HUES48 (cell line): Measurements from ENCODE around the gene FAM118A.
"Not testable (repeated sequence)": the region's sequence is repeated elsewhere in the genome, so short reads cannot be mapped to it uniquely, and the experiment has no call there.

Experiments
- H3K27ac ChIP-seq: one replicate; pipeline ENCODE4 v1.7.0; 2013; ENCODE audit warnings: low read depth, low read length, inconsistent platforms
- H3K27me3 ChIP-seq: 2 replicates; pipeline ENCODE4 v1.6.1; 2013; ENCODE audit warnings: mild to moderate bottlenecking, low read length; ENCODE audit not compliant: control insufficient read depth, insufficient read depth
- H3K36me3 ChIP-seq: 2 replicates; pipeline ENCODE4 v1.6.1; 2013; ENCODE audit warnings: low read length; ENCODE audit not compliant: control insufficient read depth, insufficient read depth
- H3K4me1 ChIP-seq: 2 replicates; pipeline ENCODE4 v1.6.1; 2013; ENCODE audit warnings: mild to moderate bottlenecking, low read length; ENCODE audit not compliant: control insufficient read depth, insufficient read depth
- H3K4me3 ChIP-seq: 2 replicates; pipeline ENCODE4 v1.5.1; 2013; ENCODE audit warnings: mild to moderate bottlenecking, low read depth, low read length
- H3K9ac ChIP-seq: 2 replicates; pipeline ENCODE4 v1.6.1; 2013; ENCODE audit warnings: mild to moderate bottlenecking, low read depth, low read length, moderate library complexity
- H3K9me3 ChIP-seq: 2 replicates; pipeline ENCODE4 v1.6.1; 2013; ENCODE audit warnings: low read length; ENCODE audit not compliant: control insufficient read depth, insufficient read depth

The FAM118A gene

DNA sequence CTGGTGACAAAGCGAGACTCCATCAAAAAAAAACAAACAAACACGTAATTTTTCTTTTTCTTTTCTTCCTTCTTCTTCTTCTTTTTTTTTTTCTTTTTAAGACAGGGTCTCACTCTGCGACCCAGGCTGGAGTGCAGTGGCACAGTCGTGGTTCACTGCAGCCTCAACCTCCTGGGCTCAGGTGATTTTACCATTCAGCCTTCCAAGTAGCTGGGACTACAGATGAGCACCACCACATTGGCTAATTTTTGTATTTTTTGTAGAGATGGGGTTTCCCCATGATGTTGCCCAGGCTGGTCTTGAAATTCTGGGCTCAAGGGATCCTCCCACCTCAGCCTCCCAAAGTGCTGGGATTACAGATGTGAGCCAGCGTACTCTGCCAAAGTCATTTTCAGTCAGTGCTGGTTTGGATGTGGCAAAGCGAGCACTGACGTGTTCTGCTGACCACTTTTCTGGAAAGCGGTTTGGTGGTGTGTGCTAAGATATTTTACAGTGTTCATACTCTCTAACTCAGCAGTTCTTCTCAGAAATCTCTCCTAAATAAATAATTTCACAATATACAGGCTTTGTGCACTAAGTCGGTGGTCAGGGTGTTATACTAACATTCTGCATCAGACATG, 10.7 kb downstream of the FAM118A start:
- Histone ChIP-seq H3K36me3 (peaks cover 23% of the 10 kb centered on the region), H3K27ac (no peak overlapping the region), H3K9ac (no peak overlapping the region), H3K9me3 (no peaks in the 10 kb centered on the region), H3K27me3 (no peaks in the 10 kb centered on the region), H3K4me3 (no peak overlapping the region), H3K4me1 (peaks cover 11% of the 10 kb centered on the region)

DNA sequence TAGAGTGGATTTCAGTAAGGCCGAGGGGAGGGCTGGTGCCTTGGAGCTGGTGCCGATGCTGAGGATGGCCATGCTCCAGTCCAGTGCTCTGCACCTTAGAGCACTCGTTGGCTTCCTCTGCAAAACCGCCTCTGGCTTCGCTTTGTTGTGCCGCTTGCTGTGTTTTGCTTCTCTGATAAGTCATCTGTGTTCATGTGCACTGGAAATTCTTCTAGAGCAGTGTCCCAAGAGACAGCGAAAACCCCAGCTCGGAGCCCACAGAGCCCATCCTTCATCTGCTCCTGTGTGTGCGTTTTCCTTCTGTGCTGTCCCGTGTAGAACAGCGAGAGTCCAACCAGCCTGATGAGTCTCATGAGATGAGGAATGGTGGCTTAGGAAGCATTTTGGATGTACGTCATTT, 12.1 kb downstream of the FAM118A start:
- H3K4me3 ChIP-seq: no peak overlapping the region
- H3K4me1 ChIP-seq: peaks cover 11% of the 10 kb centered on the region
- H3K9me3 ChIP-seq: no peaks in the 10 kb centered on the region
- no peaks in the 10 kb centered on the region for H3K27me3 ChIP-seq
- H3K27ac ChIP-seq: no peak overlapping the region
- no peak overlapping the region for H3K9ac ChIP-seq
- peaks cover 27% of the 10 kb centered on the region for H3K36me3 ChIP-seq

DNA sequence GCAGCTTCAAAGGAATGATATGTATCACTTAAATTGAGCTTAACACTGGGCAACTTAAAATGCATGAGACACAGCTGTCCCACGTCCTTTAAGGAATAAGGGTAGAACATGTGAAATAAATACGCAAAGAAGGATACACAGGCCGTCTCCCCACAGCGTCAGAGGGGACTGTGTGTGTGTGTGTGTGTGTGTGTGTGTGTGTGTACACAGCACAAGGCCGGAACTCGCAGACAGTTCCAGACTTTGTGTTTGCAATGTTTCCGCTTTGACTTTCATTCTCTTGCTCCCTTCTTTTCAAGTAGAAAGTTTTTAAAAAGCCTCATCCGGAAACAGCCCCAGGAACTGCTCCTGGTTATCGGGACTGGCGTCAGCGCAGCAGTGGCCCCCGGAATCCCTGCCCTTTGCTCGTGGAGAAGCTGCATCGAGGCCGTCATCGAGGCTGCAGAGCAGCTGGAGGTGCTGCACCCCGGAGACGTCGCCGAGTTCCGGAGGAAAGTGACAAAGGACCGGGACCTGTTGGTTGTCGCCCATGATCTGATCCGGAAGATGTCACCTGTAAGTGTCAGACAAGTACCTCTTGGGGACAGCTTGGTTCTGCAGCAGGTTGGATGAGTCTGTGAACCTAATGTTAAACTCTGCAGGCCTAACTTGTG, 13.3 kb downstream of the FAM118A start:
- H3K27me3 ChIP-seq: no peaks in the 10 kb centered on the region
- no peak overlapping the region for H3K9ac ChIP-seq
- H3K36me3 ChIP-seq: peaks cover 36% of the 10 kb centered on the region
- H3K4me3 ChIP-seq: no peak overlapping the region
- H3K27ac ChIP-seq: no peak overlapping the region
- peaks cover 7% of the 10 kb centered on the region for H3K4me1 ChIP-seq
- no peaks in the 10 kb centered on the region for H3K9me3 ChIP-seq

DNA sequence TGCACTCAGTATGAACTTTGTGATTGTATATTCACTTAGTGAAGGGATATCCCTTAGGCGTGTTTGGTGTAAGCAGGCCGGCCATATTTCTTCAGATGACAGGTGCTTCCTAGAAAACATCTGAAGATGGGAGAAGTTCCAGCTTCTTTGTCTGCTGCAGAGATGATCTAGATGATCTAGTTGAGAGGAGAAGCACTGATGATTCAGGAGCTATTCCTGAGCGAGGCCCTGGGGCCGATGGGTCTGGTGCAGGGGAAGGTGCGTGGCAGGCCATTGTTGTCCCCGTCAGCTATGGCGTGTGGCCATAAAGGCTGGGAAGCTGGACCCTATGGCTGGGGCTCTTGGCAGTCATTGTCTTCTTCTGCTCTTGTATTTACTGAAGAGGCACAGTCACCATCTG, 14.0 kb downstream of the FAM118A start:
- H3K27ac ChIP-seq: no peak overlapping the region
- no peak overlapping the region for H3K4me3 ChIP-seq
- H3K27me3 ChIP-seq: no peaks in the 10 kb centered on the region
- H3K36me3 ChIP-seq: peaks cover 36% of the 10 kb centered on the region
- H3K9ac ChIP-seq: no peak overlapping the region
- H3K4me1 ChIP-seq: no peaks in the 10 kb centered on the region
- H3K9me3 ChIP-seq: no peaks in the 10 kb centered on the region

DNA sequence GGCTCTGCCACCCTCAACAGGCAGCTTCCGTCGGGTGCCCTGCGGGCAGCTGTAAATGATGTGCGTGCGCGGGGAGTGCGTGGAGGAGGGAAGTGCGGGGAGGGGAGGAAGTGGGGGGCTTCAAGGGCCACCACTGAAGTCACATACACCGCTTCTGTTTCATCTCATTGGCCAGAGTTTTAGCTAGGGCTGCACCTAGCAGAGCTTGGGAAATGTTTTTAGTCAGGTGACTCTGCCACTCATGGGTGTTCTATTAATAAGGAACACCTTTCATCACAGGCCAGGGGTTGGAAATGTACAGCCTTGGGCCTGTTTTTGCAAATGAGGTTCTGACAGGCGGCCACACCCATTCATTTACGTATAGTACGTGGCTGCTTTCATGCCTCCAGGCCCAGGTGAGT, 14.6 kb downstream of the FAM118A start:
- no peaks in the 10 kb centered on the region for H3K9me3 ChIP-seq
- H3K27ac ChIP-seq: no peak overlapping the region
- no peaks in the 10 kb centered on the region for H3K27me3 ChIP-seq
- peaks cover 39% of the 10 kb centered on the region for H3K36me3 ChIP-seq
- H3K9ac ChIP-seq: no peak overlapping the region
- no peak overlapping the region for H3K4me3 ChIP-seq
- H3K4me1 ChIP-seq: no peaks in the 10 kb centered on the region

DNA sequence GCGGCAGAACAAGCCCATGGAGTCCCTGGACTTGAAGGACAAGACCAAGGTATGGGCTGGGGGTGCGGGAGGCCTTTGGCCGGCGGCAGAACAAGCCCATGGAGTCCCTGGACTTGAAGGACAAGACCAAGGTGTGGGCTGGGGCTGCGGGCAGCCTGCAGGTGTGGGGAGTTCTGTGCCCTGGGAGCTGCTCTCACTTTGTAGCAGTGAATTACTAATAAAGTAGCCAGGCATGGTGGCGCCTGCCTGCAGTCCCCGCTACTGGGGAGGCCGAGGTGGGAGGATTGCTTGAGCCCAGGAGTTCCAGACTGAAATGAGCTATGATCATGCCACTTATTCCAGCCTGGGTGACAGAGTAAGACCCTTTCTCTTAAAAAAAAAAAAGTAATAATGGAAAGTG, 18.5 kb downstream of the FAM118A start:
- not testable (repeated sequence) for H3K27me3 ChIP-seq, H3K4me3 ChIP-seq, H3K9ac ChIP-seq, H3K4me1 ChIP-seq, H3K9me3 ChIP-seq, H3K27ac ChIP-seq
- peaks cover 44% of the 10 kb centered on the region for H3K36me3 ChIP-seq

DNA sequence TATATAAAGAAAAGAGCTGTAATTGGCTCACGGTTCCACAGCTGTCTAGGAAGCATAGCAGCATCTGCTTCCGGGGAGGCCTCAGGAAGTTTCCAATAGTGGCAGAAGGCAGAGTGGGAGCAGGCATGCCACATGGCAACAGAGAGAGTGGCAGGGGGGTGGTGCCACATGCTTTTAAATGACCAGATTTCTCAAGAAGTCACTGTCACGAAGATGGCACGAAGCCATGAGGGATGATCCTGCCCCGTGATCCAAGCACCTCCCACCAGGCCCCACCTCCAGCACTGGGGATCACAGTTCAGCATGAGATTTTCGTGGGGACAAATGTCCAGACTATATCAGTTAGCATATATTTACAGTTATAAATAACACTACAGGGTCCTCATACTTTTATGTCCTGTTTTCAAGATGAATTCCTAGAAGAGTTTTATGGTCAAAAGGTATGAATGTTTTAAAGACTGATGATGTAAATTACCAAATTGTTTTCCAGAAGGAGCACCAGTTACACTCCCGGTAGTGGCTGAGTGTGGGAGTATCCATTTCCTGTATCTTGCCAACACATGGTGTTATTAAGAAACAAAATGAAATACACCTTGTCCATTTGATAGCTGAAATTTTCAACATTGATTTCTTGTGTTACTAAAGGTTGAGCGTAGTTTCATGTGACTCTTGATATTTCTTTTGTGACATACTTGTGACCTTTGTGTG, 19.2 kb downstream of the FAM118A start:
- no peaks in the 10 kb centered on the region for H3K4me1 ChIP-seq
- no peaks in the 10 kb centered on the region for H3K9me3 ChIP-seq
- no peak overlapping the region for H3K9ac ChIP-seq
- no peak overlapping the region for H3K27ac ChIP-seq
- peaks cover 42% of the 10 kb centered on the region for H3K36me3 ChIP-seq
- H3K4me3 ChIP-seq: no peak overlapping the region
- H3K27me3 ChIP-seq: no peaks in the 10 kb centered on the region

DNA sequence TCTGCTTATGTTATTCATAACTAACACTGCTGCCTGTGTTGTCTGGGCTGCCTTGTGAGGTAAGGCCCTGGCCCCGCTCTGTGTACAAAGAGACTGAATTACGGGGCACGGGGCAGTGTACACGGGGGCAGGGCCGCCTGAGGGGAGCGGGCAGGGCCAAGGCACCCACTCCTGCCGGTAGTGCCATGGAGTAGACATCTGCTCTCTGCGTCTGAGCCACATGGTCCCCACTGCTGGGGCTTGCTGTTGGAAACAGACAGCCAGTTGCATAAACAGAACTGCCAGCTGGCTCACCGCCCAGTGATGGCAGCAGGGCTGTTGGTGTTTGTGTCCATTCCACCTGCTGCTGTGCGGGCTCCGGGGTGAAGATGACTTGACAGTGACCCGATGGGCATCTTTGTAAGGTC, 19.8 kb downstream of the FAM118A start:
- no peaks in the 10 kb centered on the region for H3K9me3 ChIP-seq
- H3K4me1 ChIP-seq: no peaks in the 10 kb centered on the region
- no peaks in the 10 kb centered on the region for H3K27me3 ChIP-seq
- H3K27ac ChIP-seq: no peak overlapping the region
- H3K4me3 ChIP-seq: no peak overlapping the region
- peaks cover 41% of the 10 kb centered on the region for H3K36me3 ChIP-seq
- no peak overlapping the region for H3K9ac ChIP-seq

DNA sequence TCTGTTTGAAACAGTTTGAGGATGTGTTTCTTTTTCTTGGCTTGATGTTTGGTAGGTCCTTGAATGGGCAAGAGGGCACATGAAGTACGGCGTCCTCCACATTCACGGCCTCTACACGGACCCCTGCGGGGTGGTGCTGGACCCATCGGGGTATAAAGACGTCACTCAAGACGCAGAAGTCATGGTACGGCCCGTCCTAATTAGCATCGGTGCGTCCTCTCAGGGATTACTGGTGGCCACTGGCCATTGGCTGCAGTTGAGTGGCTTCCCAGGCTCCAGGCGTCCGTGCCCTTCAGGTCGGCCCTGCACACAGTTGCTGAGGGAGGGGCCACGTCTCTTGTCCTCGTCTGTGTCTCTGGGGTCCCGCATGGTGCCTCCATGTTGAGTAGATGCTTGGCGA, 20.8 kb downstream of the FAM118A start:
- Histone ChIP-seq H3K36me3 (peaks cover 47% of the 10 kb centered on the region), H3K27ac (no peak overlapping the region), H3K4me1 (no peaks in the 10 kb centered on the region), H3K9ac (no peak overlapping the region), H3K27me3 (no peaks in the 10 kb centered on the region), H3K9me3 (no peaks in the 10 kb centered on the region), H3K4me3 (no peak overlapping the region)

DNA sequence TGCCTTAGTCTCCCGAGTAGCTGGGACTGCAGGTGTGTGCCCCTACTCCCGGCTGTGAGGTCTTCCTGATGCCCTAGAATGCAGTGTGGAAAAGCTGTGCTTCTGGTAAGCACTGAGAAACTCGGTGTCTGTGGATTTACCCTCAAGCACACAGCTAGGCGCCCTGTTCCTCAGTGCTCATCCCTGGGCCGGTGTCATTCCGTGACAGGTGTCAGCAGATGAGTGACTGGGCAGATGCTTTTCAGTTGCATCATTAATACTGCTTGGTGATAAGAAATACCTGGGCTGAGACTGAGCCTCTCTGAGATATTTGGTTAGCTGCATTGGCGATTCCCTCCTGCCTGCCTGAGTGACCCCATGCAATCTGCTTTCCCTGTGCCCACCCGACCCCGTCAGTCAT, 21.8 kb downstream of the FAM118A start:
- no peaks in the 10 kb centered on the region for H3K9me3 ChIP-seq
- no peaks in the 10 kb centered on the region for H3K27me3 ChIP-seq
- no peaks in the 10 kb centered on the region for H3K4me1 ChIP-seq
- no peak overlapping the region for H3K27ac ChIP-seq
- no peak overlapping the region for H3K9ac ChIP-seq
- no peak overlapping the region for H3K4me3 ChIP-seq
- peaks cover 52% of the 10 kb centered on the region for H3K36me3 ChIP-seq

DNA sequence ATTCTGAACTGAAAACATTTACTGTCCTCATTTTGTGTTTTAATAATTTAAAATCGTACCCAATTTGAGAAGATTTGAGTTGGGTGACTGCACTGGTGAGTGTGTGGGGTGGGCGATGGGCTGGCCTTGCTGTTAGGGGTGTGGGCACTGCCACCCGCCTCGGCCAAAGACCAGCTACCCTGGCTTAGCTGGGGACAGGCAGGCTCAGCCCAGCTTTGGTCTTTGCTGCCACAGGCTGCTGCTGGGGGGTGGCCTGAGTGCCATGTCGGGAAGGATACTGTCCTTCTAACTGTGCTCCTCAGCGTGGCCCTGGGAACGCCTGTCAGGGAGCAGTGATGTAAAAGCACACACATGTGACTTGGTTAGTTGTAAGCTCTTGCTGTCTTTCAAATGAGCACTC, 22.3 kb downstream of the FAM118A start:
- Histone ChIP-seq H3K4me3 (no peak overlapping the region), H3K9ac (no peak overlapping the region), H3K27me3 (no peaks in the 10 kb centered on the region), H3K27ac (no peak overlapping the region), H3K36me3 (peaks cover 55% of the 10 kb centered on the region), H3K4me1 (no peaks in the 10 kb centered on the region), H3K9me3 (no peaks in the 10 kb centered on the region)
